ENCODE data around the gene GFRA1.
"Not testable (repeated sequence)": the region's sequence is repeated elsewhere in the genome, so short reads cannot be mapped to it uniquely, and the experiment has no call there.

Gene GFRA1

GRCh38 chr10:116055252-116055916, 217.6 kb downstream of the GFRA1 start:
- DNase-seq = no peak

- DNase-seq = no peak
Measured at GRCh38 chr10:116053910-116054309, 219.1 kb downstream of the GFRA1 start.

- DNase-seq = not testable (repeated sequence)
Measured at GRCh38 chr10:116053009-116053730, 219.8 kb downstream of the GFRA1 start.

GRCh38 chr10:116052522-116052921, 220.5 kb downstream of the GFRA1 start:
- DNase-seq = not testable (repeated sequence)

- DNase-seq = no peak
Measured at GRCh38 chr10:116049974-116050304, 223.1 kb downstream of the GFRA1 start.

- DNase-seq = no peak
Measured at GRCh38 chr10:116049158-116049973, 223.6 kb downstream of the GFRA1 start.

- no peak for DNase-seq
Measured at GRCh38 chr10:116045366-116046356, 227.3 kb downstream of the GFRA1 start.

- no peak for DNase-seq
Measured at GRCh38 chr10:116044801-116045248, 228.2 kb downstream of the GFRA1 start.

- no peak for DNase-seq
Measured at GRCh38 chr10:116043861-116044260, 229.1 kb downstream of the GFRA1 start.

GRCh38 chr10:116043304-116043703, 229.7 kb downstream of the GFRA1 start:
- no peak for DNase-seq

GRCh38 chr10:116041948-116042347, 231.1 kb downstream of the GFRA1 start:
- no peak for DNase-seq

GRCh38 chr10:116039612-116040011, 233.4 kb downstream of the GFRA1 start:
- no peak for DNase-seq

- DNase-seq = no peak
Measured at GRCh38 chr10:116038259-116038658, 234.7 kb downstream of the GFRA1 start.

GRCh38 chr10:116035406-116035805, 237.6 kb downstream of the GFRA1 start:
- not testable (repeated sequence) for DNase-seq

- DNase-seq = no peak
Measured at GRCh38 chr10:116030576-116030975, 242.4 kb downstream of the GFRA1 start.

- DNase-seq = no peak
Measured at GRCh38 chr10:116029826-116030225, 243.2 kb downstream of the GFRA1 start.

GRCh38 chr10:116027355-116027754, 245.7 kb downstream of the GFRA1 start:
- DNase-seq = no peak

GRCh38 chr10:116026725-116027124, 246.3 kb downstream of the GFRA1 start:
- no peak for DNase-seq

- DNase-seq = no peak
Measured at GRCh38 chr10:116026315-116026714, 246.7 kb downstream of the GFRA1 start.

- no peak for DNase-seq
Measured at GRCh38 chr10:116024271-116024878, 248.6 kb downstream of the GFRA1 start.

GRCh38 chr10:116017405-116017804, 255.6 kb downstream of the GFRA1 start:
- DNase-seq = no peak
